NCI-H1417 treated with DMSO at 0.1 percent for 48 hours (cell line): ENCODE results near the gene APP.

Source experiments
- DNase-seq: peaks from one replicate; lab custom pipeline; 2025; lab: John Stamatoyannopoulos, UW

APP gene

DNA sequence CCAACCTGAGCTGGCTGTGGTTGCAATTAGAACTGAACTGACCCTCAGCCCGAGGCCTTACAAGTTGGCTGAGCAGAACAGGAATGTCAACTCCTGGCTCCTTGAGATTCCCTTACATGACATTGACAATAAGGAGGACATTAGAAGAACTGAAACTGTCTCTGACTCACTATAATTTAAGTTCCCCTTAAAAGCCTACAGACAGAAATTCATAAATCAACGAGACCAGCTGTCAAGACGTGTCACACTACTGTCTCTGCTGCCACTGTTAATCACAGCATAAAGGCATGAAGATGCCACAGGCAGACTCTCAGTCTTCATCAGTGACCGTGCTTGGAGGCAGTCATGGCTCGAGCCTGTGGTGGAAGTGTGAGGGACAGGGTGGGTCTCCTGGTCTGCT is 267.0 kb downstream of the APP start:
- no peak for DNase-seq

DNA sequence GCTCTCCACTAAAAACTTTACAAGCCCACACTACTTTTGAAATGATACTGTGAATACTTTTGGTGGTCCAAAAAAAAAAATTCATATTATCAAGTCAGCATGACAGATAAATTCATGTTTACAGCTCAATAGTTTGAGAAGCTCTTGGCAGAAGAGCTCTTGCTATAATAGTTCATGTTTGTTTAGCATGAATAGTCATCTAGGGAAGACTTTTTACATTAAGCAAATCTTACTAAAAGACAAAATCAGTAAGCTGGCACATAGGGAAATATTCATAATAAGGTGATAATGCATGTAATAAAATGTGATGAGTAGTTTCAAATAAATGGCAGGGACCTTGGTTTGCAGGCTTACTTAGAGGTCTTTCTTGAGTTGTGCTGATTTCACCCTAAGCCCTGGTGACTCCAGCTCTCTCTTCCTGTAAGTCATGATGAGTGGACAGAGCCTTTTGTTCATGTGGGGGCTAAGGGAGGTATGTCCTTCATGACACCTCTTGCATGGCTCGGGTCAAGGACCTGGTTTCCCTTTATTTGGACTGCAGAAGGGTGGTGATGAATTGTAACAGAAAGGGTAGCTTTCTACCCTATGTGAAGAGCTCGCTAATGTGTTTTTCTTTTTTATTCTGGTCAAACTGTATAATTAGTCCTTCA is 269.1 kb downstream of the APP start:
- DNase-seq: peak; percentile 31

DNA sequence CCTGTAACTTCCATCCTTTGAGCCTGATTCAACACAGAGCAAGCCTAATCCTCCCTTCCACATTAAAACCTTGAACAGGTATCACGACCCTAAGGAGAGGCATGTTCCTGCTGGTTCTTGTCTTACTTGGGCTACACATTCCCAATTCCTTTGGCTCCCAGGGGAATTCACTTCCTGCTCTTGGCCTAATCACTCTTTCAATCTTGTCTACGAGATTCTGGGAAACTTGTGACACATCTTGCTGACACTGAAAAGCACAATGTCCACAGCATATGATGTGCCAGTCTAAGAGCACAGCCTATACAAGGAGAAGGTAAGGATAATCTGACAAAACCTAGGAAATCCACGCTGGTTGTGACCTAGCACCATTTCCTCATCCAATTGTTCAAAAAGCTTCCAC is 271.9 kb downstream of the APP start:
- DNase-seq: no peak

DNA sequence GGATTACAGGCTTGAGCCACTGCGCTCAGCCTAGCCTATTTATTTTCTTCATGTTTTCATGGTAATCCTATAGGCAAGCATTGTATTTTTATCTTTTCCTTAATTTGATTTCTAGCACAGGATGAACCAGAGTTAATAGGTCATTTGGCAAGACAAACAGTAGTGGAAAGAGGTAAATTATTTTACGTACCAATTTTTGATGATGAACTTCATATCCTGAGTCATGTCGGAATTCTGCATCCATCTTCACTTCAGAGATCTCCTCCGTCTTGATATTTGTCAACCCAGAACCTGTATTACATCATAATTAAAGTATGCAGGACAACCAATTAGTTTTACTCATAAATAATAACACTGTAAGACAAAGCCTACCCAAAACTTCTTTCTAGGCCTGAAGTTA is 273.2 kb downstream of the APP start:
- no peak for DNase-seq

DNA sequence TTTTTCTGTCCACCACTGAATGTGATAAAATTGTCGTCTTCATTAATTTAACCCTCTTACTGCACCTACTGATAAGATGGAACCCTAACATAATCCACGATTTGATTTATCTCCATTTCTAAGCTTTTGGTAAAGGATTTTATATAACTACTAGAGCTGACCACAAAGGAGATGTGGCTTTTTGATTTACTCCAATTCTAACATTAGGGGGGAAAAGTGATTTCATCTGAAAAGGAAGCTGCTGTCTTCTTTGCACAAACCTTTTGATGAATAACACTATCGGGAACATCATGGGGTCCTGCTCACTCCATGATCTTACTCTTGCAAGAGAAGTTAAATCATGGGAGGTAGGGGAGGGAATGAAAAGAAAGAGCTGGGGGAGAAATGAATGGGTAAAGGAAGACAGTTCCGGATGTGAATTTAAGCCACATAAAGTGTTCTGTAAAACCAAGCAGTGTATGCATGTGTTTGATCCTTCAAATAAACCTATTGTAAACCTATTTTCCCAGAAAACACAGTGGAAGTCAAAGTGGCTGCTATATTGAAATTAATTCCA is 274.0 kb downstream of the APP start:
- no peak for DNase-seq

DNA sequence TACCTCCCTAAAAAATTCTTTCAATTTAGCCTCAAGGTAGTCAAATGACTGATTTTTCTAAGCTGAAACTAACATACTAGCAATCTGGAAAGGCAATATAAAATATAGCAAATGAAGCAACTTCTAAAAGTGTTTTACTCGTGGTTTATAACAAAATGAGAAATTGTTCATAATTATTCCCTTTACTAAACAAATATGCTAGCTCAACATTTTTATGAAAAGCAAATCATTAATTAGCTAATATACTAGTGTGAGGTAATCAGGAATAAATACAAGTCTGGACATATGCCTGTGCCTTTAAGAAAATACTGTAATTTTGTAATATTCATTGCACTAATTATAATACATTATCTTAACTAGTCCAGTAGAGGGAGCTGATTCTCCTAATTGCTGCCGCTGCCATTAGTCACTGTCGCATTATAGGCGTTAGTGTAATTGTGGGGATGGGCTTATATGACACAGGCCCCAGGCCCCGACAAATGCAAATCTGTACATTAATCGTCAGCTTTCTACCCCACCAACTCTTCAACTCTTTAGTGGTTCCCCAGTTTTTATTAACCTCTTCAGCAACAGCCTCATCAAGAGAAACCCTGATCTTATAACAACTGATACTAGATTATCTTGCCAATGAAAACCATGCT is 274.9 kb downstream of the APP start:
- peak; percentile 8 for DNase-seq

DNA sequence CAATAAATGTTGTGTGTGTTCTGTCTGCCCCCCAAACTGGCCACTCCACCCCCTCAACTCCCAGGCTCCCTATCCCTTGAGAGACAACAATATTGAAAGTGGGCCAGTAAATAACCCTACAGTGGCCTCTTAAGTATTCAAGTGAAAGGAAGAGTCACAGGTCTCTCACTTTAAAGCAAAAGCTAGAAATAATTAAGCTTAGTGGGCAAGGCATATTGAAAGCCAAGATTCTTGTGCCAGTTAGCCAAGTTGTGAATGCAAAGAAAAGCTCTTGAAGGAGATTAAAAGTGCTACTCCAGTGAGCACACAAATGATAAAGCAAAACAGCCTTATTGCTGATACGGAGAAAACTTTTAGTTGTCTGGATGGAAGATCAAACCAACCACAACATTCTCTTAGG is 277.4 kb downstream of the APP start:
- no peak for DNase-seq

DNA sequence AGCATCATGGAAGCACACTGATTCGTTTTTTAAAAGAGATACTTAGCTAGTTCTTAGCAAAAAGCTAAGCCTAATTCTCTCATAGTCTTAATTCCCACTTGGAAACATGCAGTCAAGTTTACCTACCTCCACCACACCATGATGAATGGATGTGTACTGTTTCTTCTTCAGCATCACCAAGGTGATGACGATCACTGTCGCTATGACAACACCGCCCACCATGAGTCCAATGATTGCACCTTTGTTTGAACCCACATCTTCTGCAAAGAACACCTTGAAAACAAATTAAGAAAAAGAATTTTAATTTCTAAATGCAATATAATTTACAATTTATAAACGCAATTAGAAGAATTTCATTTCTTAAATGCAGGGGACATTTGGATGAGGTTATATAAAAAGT is 279.0 kb downstream of the APP start:
- no peak for DNase-seq

DNA sequence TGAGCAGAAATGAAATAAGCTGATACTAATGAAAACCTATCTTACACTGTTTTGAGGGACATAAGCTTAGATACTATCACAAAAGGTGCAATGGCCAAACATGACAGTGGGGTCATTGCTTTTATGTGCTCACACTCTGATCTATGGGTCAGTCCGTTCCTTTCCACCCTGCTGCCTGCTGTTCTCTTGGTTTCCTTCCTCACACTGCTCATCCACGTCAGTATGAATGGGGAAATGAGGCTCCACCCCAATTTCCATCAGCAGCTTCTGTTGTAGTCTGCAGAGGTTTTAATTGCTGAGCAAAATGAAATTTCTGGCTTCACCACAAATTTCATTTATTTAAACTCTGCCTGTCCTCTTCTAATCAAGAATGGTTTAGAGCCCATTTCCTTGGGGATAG is 280.6 kb downstream of the APP start:
- no peak for DNase-seq

DNA sequence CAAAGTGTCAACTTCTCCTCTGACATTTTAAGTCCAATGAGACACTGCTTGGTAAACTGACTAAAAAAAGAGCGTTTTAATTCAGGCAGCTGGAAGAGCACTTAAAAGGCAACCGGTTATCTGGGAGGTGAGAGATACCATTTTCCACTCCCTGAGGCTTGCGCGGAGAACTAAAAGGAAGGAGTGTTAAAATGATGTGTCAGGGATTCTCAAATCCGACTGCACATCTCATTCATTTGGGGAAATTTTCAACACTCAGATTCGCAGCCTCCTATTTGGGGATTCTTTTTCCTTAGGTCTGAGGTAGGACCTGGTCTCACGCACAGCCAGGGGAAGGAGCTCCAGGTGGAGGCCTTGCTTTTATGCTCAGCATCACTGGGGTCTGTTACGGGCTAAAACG is 281.9 kb downstream of the APP start:
- no peak for DNase-seq

DNA sequence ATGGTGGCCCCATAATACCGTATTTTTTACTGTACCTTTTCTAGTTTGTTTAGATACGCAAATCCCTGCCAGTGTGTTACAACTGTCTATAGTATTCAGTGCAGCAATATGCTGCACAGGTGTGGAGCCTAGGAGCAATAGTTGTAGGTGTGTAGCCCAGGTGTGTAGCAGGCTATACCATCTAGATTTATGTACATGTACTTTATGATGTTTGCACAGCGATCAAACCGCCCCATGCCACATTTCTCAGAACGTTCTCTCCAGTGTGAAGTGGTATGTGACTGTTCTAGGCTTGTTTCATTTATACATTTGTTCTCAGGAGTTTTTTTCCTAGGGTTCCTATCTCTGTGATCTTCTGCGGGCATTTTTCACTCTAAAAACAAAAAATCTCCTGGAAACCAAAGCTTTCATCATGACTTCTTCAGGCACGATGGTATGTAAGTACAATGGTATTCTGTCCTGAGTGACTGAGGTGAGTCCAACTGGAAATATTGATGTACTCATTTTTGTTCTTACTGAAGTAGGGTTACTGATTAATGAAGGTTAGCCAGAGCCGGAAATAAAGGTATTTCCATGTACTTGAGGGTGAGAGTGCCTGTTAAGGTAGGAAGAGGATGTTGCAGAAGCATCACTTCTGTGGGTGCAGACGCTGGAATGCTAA is 282.8 kb downstream of the APP start:
- DNase-seq: no peak

DNA sequence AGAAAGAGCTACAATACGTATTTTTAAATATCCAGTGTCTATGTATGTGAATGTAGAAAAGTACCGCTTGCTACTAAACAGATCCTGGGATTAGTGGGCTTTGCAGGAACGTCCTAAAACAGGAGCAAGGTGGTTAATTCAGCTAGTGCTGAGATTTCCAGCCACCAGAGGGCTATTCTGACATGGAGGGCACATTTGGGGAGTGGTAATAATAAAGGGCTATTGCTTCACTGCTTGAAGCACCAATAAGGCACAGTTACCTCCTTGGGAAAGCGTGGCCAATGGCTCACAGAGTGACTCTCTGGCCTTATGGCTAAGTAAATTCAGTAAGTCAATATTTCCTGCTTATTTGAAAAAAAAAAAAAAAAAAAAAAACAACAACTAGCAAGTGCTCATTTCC is 283.4 kb downstream of the APP start:
- no peak for DNase-seq

DNA sequence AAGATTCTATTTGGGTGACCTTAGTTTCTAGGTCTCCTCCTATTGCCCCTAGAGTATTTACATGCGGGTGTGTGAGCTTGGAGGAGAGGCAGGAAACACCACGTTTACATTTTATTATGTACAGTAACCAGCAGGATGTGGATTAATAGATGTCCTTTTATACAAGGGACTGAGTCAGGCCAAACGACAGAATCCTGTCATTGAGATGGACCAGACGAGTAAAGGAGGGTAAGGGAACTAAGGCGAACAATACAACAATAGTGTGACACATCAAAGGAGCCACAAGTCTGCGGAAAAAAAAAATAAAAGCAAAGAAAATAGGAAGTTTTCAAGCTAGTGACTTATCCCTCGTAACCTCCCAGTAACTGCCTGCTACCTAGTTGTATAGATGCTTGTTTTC is 284.7 kb downstream of the APP start:
- no peak for DNase-seq

DNA sequence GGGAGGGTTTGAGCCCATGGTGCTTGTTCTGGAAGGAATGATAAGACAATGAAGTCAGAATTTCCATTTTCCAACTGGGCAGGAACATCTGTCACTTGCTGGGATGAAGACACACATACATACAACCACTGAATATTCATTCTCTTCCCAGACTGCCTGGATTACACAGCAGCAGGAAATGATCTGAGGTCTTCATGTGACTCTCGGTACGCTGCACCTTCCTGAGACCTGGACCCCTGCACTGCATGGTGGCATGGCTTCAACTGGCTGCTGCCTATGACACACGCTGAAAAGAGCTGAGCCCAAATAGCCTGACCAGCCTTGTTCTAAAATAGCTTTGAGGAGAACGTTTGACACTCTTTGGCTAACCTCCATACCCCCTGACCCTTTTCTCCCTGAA is 285.2 kb downstream of the APP start:
- DNase-seq: no peak

DNA sequence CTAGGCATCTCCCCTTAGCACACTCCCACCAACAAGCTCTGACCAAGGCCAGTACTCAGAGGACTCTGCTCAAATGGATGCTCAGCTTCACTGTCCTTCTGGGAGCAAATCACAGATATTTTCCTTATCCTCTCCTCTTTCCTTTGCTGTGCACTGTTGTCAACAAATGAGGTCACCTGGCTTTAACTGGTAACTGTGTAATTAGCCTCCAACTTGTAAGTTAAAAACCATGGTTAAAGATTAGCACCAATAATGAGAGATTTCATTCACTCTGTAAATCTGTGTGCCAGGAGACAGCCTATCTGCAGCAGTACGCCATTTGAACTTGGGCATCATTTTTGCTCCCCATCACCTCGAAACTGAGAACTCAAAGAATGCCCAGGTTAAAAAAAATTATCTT is 286.3 kb downstream of the APP start:
- no peak for DNase-seq

DNA sequence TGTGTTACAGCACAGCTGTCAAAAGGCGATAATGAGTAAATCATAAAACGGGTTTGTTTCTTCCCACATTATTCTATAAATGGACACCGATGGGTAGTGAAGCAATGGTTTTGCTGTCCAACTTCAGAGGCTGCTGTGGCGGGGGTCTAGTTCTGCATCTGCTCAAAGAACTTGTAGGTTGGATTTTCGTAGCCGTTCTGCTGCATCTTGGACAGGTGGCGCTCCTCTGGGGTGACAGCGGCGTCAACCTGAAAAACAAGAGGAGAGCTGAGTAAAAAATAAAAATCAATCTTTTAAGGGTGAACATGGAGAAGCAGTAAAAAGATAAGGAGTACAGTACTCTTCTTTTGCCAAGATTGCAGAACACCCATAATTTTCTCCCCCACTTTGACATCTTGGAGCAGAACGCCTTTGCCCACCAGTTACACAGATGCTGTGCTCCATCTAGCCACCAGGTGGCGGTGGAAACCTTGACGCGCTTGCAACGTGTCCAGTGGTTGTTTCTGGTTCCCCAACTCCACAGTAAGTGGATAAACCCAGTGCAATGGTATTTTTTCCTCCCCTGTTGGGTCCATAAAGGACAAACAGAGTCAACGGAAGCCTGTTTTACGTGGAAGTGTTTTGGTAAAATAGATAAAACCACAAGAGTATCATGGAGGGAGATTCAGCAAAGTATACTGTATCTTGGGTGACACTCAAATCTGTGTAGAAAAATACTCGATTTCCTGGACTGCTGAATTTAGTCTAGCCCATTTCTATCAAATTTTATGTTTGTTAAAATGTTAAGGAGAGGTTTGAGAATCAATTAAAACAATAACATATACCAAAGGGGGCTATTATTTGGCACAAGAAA is 288.8 kb downstream of the APP start:
- no peak for DNase-seq

DNA sequence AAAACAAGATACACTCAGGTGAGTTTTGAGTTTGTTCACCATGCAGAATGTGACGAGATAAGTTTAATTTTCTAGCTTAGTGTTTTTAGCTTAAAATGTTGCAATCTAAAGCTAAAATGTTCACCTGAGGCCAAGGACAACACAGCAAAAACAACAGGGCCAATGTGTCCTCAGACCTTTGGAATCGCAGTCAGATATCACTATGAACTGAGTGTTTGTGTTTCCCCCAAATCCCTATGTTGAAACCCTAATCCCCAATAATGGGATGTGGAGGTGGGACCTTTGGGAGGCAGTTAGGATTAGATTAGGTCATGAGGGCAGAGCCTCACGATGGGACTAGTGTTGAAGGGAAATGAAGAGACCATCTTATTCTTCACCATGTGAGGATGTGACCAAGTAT is 291.4 kb downstream of the APP start:
- DNase-seq: no peak

DNA sequence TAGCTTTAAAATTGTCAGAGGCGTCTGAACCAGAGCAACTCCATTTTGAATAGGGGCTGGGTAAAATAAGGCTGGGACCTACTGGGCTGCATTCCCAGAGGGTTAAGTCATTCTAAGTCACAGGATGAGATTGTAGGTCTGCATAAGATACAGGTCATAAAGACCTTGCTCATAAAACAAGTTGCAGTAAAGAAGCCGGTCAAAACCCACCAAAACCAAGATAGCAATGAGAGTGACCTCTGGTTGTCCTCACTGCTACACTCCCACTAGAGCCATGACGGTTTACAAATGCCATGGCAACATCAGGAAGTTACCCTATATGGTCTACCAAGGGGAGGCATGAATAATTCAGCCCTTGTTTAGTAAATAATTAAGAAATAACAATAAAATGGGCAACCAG is 292.2 kb downstream of the APP start:
- DNase-seq: no peak

DNA sequence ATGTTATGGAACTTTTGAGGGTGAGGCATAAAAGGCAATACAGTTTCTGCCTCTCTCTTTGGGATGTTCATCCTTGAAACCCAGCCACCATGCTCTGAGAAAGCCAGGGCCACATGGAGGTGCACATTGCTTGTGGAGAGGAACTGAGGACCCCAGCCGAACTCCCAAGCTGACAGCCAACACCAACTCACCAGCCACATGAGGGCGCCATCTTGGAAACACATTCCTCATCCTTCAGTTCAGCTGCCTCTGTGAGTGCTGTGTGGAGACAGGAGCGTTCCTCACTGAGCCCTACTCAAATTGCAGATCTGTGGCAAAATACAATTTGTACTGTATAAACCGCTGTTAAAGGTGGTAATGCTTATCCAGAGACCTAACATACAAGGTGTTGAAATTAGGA is 298.3 kb downstream of the APP start:
- DNase-seq: no peak

DNA sequence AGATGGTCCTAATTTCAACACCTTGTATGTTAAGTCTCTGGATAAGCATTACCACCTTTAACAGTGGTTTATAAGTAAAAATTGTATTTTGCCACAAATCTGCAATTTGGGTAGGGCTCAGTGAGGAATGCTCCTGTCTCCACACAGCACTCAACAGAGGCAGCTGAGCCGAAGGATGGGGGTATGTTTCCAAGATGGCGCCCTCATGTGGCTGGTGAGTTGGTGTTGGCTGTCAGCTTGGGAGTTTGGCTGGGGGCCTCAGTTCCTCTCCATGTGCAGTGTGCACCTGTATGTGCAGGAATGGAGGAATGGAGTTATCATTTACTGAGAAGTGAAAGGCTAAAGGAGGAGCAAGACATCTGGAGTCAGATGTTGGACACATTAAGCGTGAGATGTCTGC is 299.0 kb downstream of the APP start:
- DNase-seq: no peak

DNA sequence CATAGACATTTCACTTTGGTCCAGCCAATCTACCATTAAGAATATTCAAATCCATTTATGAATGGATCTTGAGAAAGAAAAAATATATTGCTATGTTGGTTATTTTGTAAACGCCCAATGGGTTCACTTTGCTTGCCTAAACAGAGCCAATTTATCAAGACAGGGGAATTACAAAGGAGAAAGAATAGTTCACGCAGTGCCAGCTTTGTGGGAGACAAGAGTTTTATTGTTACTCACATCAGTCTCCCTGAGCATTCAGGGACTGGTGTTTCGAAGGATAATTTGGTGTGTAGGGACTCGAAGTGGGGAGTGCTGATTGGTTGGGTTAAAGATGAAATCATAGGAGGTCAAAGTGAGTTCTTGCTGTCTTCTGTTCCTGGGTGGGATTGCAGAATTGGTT is 300.5 kb downstream of the APP start:
- DNase-seq: no peak

DNA sequence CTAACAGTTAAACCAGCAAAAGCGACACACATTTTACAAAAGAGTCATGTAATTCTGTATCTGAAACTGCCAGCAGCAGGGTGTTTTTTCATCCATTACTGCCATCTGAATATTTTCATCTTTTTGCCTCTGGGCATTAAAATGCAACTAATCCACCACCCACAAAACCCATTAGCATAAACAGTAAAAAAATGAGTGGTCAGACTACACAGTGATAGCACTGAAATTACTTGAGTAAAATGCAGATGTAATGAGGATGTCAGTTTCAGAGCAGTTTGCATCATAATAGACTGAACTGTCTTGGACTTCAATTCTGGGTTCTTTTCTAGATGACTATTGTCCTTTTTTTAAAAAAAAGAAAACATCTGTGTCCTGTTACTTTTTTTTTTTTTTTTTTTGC is 303.5 kb downstream of the APP start:
- no peak for DNase-seq

DNA sequence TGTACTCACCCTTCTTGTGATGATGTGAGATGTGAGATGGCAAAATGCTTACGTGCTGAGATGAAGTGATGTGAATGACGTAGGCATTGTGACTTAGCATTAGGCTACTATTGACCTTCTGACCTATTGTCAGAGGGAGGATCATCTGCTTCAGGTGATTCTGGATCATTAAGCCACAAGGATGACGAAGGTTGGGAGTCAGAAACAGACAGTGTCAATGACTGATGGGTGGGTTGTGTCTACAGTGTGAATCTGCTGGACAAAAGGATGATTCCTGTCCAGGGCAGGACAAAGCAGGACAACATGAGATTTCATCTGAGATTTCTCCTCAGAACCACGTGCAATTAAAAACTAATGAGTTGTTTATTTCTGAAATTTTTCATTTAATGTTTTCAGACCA is 306.8 kb downstream of the APP start:
- DNase-seq: no peak
